GM18870 (cell line): ENCODE data around the gene WNT11.

Experiments used
- ATAC-seq: cut with Tn5 transposase; IDR thresholded peaks from one replicate; pipeline ENCODE4 v1.9.1; 2021; ENCODE audit warnings: moderate library complexity; ENCODE audit not compliant: unreplicated experiment

The WNT11 gene

DNA sequence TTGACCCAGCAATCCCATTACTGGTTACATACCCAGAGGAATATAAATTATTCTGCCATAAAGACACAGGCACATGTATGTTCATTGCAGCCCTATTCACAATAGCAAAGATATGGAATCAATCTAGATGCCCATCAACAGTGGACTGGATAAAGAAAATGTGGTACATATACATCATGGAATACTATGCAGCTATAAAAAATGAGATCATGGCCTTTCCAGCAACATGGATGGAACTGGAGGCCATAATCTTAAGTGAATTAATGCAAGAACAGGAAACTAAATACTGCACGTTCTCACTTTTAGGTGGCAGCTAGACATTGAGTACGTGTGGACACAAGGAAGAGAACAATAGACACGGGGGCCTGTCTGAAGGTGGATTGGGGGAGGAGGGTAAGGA is 15.1 kb upstream of the WNT11 start:
- ATAC-seq = no peak

DNA sequence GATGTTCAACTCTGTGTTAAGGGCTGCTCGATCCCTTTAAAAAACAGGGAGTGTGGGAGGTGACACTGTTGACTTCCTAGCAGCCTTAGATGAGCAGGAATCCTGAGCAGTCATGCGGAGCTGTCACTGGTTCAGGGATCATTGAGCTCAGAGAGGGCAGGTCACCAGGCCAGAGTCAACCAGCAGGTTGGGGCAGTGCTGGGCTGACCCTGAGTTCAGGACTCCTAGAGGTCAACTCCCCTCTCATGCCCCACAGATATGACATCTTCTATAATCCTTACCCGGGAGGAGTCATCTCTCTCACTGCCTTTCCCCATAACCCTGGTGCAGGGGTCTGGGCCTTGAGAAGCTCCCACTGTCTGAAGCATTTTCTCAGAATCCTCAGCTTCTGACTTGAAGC is 12.9 kb upstream of the WNT11 start:
- no peak for ATAC-seq

DNA sequence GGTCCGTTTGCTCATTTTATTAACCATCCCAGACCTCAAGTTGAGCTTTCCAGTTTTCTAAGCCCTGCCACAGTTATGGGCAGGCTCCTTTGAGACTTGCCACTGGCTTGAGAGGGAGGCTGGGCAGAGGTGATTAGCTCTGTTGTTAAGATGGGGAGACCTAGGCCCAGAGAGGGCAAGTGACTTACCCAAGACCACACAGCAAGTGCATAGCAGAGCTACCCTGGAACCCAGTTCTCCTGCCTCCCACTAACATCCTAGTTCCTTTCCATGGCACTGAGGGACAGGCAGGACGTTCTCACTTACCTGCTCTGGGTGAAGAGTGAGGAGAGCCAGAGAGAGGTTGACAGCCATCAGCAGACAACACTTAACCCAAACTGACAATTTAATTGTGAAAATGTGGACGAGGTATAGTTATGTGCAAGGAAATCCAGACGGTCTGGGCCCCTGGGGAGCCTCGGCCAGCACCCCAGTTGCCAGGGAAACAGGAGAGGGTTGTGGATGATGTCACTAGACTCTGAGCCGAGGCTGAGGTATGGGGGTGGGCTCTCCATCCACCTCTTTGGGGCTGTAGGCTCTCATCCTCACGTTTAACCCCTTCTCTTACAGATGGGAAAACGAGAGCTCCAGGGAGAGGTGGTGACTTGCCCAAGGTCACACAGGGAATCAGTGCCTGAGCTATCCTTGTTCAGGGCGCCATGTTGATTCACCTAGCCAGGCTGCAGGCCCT is 12.3 kb upstream of the WNT11 start:
- ATAC-seq = no peak

DNA sequence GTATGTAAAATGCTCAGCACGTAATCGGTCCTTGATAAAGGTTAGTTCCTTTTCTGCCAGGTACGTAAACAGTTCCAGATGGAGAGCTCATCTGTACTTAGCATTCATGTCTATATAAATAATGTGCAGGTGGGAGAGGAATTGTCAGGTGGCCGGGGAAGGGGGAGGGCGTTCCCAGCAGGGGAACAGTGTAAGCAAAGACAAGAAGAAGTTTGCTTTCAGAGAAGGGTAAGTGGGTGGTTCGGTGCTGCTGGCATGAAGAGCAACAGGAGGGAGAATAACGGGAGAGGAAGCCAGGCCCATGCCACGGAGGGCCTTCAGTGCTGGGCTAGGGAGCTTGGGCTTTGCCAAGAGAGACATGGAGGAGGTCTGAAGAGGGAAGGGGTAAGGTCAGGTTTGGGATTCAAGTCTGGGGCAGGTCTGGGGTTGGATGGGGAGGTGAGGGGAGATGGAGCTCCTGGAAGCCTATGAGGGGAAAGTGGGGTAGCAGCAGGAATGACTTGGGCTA is 11.4 kb upstream of the WNT11 start:
- ATAC-seq = no peak

DNA sequence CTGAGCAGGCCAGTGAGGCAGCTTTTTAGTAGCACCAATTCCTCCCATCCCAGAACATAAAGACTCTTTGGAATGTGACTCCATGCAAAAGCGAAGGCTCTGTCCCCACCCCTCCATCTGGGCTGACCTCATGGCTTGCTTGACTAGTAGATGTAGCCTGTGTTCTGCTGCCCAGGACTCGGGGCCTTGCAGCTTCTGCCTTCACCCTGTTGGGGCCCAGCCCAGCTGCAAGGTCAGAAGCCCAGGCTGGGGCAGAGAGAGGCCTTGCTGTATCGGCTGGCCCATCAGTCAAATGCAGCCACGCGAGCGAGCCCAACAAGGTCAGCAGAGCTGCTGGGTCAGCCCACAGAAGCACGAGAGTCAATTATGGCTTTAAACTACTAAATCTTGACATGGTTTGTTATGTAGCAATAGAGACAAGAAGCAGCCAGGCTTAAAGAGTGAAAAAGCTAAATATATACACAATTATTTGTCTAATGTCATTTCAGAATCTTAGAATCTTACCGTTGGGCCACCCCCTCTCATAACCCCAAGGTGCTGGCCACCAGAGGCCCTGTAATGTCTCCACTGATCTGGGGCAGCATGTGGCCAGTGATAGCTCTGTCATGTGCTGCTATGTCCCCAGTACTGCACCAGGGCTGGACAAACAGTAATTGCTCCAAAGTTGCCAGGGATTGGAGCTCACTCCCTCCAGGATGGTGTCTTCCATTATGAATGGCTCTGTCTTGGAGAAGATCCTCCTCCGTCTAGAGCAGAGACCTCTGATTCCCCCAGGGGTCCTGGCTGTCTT is 10.4 kb upstream of the WNT11 start:
- ATAC-seq = no peak

DNA sequence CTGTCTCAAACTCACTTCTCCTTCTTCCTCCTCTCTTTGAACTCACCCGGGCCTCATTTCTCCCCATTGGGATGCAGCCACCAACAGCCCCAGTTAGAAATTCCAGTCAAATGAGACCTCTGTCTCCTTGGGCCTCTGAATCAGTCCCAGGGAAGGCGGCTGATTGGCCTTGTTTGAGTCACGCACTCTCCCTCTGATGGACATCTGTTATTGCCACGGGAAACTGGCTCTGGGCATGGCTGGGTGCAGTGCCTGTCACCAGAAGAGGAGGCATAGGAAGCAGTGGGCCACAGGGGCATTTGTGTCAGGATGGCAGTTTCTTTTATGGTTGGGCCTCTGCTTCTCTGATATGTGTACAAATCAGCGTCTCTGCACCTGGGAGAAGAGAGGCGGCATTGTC is 9.6 kb upstream of the WNT11 start:
- ATAC-seq = no peak

DNA sequence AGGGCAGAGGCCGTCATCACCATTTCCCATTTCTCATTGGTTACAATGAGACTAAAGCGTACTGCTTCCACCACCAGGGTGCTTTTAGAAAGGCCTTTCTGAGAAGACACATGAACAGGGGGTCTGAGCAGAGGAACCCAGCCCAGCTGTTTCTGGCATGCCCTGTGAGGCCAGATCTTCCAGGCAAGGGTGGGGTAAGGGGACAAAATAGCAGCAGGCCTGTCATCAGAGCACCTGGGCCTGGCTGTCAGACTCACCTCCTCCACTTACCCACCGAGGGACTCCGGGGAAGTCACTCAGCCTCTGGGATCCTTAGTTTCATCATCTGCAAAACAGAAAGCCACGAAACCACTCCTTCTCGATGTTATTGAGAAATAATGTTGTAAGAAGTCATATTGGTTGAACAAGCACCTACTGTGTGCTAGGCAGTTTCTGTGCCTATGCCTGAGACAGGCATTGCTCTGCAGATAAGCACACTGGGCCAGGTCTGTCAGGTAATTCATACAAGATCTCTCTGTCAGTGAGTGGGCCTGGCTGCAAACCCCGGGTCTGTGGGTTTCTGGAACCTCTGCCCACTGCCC is 8.8 kb upstream of the WNT11 start:
- ATAC-seq = no peak

DNA sequence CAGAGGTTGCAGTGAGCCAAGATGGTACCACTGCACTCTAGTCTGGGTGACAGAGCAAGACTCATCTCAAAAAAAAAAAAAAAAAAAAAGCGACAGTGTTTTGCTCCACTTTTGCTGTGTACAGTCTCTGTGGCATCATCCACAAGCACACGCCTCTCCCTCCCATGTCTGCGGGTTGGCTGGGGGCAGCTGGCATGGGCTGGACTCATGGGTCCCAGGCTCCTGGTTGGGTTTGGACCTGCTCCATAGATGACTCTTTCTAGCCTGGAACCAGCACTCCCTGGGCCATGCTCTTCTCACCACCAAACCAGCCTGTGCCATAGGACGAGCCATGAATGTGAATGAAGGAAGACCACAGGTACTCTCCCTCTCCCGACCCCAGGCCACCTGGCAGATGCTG is 7.9 kb upstream of the WNT11 start:
- ATAC-seq = no peak

DNA sequence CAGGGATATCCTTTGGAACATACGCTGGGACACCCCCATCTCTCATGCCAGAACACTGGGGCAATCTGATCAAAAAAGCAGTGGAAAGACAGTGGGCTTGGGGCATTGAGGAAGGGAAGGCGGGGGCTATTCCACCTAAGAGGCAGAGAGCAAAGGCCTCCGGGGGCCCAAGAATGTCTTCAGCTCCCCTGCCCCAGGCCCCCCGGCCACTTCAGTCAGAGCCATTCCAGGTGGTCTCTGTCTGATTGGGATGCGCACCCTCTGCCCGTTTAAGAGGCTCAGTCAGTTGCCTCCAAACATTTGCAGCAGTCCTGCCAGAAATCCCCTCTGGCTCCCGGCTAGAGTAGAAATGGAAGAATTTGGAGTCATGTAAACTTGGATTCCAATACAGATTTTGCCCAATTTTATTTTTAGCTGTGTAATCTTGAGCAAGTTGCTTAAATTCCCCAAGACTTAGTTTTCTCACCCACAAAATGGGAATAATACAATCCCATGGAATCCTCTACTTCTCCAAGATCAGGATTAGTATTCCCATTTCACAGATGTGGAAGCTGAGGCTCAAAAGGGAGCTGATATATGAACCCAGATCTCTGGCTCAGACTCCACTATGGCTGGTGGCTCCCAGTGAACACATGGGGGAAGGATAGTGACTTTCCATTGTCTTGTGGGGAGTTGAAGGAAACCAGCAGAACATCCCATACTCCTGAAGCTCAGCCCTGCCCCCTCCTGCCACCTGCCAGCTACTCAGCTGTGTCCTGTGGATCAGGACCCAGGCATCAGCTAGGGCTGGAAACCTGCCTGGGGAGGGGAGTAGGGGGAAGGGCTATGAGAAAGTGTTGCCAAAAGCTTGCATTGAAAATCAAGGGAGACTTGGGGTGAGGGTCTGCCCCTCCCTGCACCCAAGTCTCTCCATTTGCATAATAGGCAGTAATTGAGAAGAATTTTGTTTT is 6.1 kb upstream of the WNT11 start:
- ATAC-seq = no peak

DNA sequence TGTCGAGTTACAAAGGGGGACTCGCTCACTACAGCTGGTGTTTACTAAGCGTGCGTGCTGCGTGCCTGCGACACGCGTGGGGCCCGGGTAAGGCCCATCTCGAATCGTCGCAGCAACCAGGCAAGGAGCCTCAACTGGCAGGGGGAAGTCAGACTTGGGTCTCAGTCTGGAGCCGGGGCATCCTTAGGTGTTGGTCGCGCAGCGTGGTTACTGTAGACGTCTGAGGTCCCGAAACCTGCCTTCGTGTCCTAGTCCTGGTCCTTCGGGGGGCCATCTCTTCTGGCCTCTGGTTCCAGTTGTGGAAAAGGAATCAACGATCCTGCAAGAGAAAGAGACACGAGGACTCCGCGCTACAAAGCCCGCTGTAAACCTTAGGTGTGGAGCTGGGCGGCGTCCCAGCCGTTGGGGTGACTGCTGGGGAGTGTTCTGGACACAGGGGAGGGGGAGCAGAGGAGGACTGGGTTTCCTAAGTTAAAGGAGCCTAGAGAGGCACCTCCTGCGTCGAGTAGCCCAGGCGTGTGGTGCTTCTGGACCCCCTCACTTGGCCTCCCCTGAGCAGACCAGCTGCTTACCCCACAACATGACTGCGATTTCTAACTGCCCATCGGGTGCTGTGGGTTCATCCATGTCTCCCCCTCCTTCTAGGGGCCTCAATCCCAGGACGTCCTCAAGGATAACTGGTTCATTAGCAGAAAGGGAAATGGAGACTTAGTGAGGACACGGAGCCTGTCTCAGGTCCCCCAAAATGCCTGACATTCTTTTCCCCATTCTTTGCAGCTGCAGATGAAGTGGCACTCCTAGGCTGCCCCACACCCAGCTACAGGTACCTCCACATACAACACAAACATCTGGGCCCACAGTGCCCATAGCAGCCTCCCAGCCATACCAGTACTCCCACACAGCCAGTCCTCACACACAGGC is 4.9 kb upstream of the WNT11 start:
- no peak for ATAC-seq

DNA sequence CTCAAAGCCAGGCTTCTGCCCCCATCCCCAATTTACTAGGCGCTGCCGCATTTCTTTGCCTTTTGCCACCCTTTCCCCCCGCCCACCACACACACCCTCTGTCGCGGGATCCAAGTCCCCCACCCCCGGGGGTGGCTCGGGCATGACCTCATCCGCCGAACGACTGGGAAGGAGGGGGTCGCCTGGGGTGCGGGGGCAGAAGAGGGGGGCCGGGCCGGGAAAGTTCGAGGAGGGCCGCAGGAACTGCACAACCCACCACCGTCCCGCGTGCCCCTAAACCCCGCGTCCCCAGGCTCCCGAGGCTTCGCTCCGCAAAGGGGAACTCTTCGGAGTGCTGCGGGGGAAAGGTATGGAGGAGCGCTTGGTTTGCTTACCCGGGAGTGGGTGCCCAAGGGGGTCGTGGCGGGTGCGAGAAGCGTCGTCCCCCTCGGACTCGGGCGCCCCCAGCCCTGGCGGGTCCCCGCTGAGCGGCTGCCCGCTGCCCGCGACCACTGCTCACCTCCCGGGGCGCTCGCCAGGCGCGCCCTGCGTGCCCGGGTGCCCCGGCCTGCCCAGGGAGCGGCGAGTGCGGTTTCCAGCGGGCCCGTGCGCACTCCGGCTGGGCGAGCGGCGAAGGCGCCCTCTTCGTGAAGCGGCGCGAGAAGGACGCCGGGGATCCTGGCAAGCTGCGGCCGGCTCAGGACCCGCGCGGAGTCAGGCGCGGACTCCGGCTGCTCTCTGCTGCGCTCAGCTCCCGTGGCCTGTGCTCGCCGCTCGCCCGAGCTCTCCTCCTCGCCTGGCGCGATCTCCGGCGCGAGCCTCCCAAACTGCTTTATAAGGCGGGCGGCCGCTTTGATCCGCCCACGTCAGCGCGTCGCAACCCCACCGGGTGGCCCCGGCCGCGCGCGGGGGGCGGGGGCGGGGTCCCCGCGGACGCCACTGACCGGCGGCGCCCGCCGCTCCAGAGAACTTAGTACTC is 4.0 kb upstream of the WNT11 start:
- ATAC-seq = no peak

DNA sequence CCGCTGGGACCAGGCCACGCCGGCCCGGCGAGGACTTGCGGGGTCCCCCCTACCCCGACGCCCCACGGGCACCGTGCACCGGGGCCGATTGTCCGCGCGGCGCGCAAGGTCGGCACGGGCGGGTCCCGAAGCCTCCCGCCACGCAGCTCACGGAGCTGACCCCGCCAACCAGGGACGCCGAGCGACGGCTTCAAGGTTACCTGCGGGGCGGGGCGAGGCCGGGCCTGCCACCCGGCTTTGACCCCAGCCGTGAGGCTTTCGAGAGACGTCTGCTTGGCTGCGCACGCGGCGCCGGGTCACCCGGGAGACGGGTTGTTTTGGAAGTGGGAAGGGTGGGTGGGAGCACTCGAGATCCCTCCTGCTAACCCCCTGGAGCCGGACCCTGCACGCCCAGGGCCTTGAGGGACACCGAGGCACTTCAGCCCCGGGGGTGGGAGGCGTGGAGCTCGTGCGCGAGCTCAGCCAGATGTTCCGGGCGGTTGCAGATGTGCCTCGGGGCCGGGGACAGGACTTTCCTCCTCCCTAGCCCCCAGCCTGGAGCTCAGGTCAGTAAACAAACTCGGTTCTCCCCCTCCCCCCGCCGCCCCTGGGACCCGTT is 3.2 kb upstream of the WNT11 start:
- no peak for ATAC-seq

DNA sequence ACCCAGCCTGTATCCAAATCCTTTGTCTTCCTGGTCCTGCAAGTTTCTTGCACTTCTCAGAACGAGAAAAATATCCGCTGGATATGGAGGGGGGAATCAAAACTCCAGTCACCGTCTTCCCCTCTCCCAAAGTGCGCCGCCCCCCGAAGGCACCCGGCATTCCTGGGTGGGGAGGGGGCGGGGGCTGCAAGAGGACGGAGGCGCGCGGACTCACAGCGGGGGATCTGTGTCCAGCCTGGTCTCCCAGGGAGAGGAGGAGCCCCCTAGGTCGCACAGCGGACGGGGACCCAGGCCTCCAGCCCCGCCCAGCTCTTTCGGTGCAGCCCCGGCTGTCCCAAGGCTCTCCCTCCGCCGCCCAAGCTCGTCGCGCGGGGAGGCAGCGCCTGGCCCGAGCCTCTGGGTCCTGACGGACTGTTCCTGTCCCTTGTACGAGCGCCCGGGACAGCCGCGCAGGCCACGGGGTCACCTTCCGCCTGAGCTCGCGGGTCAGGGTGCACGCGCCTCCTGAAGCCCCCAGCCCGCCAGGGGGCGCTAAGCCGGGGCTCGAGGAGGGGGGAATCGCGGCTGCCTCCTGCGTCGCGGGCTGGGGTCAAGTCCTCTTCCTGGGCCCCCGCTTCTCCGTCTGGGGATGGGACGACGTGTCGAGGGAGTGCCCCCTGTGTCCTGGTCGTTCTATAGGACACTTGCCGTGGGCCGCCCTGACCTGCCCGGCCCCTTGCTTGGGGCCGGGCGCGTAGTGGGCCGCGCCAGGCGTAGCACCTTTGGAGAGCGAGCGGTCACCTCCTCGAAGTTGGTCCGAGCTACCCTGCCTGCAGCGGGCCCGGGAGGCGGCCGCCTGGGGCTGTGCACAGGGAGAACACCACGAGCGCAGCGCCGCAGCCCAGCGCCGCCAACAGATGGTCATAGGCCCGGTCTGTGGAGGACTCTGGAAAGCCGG is 2.4 kb upstream of the WNT11 start:
- ATAC-seq = no peak

DNA sequence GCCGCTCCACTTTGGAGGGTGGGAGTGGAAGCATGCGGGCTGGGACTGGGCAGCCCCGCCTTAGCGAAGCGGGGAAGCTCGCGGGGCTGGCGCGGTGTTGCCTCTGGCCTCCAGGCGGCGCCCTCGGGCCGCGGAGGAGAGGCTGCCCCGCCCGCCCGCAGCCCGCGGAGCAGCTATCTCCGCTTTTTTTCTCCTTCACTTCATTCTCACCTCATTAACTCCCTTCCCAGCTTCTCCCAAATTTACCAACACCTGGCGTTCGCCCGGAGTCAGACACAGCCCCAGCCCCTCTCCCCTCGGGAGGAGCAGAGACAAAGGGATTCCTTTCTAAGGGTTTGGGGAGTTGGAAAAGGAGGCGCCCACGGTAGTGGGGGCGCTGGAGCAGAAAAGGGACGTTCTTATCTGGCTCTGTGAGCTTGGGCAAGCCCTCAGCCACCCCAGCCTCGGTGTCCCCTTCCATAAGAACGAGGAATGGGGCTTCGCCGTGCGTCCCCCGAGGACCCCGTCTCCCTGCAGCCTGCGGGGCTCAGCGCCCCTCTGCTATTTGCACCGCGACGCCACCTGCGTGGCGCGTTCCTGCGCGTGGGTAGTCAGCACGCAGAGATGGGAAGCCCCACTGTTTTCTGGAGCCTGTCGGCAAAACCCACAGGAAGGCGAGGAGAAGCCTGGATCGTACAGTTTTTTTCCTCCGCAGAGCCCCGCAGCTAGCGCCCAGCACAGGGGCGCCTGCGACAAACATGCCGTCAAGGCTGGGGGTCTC is 1.5 kb upstream of the WNT11 start:
- ATAC-seq = no peak

DNA sequence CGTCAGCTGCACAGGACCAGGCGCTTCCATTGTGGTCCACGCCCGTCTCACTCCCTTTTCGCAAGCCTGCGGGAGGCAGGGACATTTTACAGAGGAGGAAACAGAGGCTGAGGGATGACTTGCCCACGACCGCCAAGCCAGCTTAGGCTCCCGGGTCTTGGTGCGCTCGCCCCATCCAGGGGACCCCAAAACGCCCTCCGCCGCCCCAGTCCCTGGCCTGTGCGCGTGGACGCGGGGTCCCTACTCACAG is 300 bp downstream of the WNT11 start:
- ATAC-seq = no peak

DNA sequence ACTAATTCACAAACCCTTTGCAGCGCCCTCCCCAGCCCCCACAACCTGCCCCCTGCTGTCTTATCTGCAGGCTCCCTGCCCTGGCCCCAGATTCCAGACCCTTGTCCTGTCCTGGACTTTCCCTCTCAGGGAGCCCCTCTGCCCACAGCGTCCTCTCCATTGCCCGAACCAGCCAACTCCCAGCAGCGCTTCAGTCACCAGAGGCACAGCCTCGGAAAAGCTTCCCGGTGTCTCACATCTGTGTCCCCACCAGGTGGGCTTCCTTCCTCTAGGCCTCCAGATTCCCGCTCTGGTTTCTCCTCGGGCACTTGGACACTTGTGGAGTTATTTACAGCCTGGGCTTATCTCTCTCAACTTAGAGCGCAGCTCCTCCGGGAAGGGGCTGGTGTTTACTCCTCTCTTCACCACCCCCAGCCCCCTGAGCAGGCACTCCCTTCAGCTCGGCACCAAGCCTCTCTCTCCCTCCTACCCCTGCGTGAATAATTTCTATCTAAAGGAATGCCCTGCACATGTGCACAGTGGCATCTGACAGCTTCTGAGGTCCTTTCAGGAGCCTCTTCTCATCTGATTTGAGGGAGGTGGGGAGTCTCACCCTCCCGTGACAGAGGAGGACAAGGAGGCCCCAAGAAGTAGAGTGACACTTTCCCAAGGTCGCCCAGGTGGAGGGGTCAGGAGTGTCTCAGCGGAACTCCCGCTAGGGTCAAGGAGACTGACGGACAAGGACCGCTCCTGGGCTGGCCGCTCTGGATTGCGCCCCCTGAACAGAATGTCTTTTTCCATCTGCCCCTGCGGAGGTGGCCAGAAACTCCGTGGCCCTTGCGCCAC is 838 bp downstream of the WNT11 start:
- ATAC-seq = no peak
